ENCODE results near the gene IL2RG. TPM values are rescaled to one million over a fixed set of nuclear protein-coding genes. Genes with fewer than 3 reads are reported as not detected.

The IL2RG gene
- total RNA-seq, 4 donors from 2014 or later = 18.2 to 222 (median 62.2) TPM

GRCh38 chrX:71154196-71154595 is 42.8 kb upstream of the IL2RG start:
- H3K27me3 ChIP-seq = no peaks in the 10 kb centered on the region
- H3K9me3 ChIP-seq = no peaks in the 10 kb centered on the region
- H3K4me3 ChIP-seq = no peak overlapping the region
- H3K4me1 ChIP-seq = no peaks in the 10 kb centered on the region
- no peak for DNase-seq
- H3K36me3 ChIP-seq = no peaks in the 10 kb centered on the region
- no peak overlapping the region for H3K27ac ChIP-seq
- TF ChIP-seq POLR2A (IDR thresholded peaks at IDR 0.05) = no peak
- no peak for TF ChIP-seq CTCF (IDR thresholded peaks at IDR 0.05)

GRCh38 chrX:71151366-71151765 is 40.0 kb upstream of the IL2RG start:
- Histone ChIP-seq H3K4me3 (no peak overlapping the region), H3K36me3 (no peaks in the 10 kb centered on the region), H3K27me3 (no peaks in the 10 kb centered on the region), H3K4me1 (no peaks in the 10 kb centered on the region), H3K9me3 (no peaks in the 10 kb centered on the region), H3K27ac (no peak overlapping the region)
- TF ChIP-seq POLR2A (IDR thresholded peaks at IDR 0.05) = no peak
- no peak for TF ChIP-seq CTCF (IDR thresholded peaks at IDR 0.05)
- no peak for DNase-seq

- Histone ChIP-seq H3K4me3 (no peak overlapping the region), H3K9me3 (no peaks in the 10 kb centered on the region), H3K27me3 (no peaks in the 10 kb centered on the region), H3K36me3 (no peaks in the 10 kb centered on the region), H3K4me1 (no peaks in the 10 kb centered on the region), H3K27ac (no peak overlapping the region)
- DNase-seq = no peak
- TF ChIP-seq CTCF (IDR thresholded peaks at IDR 0.05) (no peak), POLR2A (IDR thresholded peaks at IDR 0.05) (no peak)
These were observed 36.9 kb upstream of the IL2RG start for GRCh38 chrX:71148278-71148663.

- Histone ChIP-seq H3K27me3 (no peaks in the 10 kb centered on the region), H3K4me1 (no peaks in the 10 kb centered on the region), H3K27ac (no peak overlapping the region), H3K4me3 (no peak overlapping the region), H3K9me3 (no peaks in the 10 kb centered on the region), H3K36me3 (no peaks in the 10 kb centered on the region)
- TF ChIP-seq POLR2A (IDR thresholded peaks at IDR 0.05) = no peak
- TF ChIP-seq CTCF (IDR thresholded peaks at IDR 0.05) = no peak
- DNase-seq = no peak
These were observed 36.3 kb upstream of the IL2RG start for GRCh38 chrX:71147496-71148277.

- Histone ChIP-seq H3K4me3 (peak within 1 kb of the TSS in 3 of 4 donors; percentile 9 to 22 (median 14)), H3K36me3 (peaks cover 0 to 15% (median 0%) of the 10 kb centered on the region in 3 donors), H3K27me3 (no peaks in the 10 kb centered on the region), H3K9me3 (no peaks in the 10 kb centered on the region), H3K27ac (no peak within 1 kb of the TSS), H3K4me1 (no peaks in the 10 kb centered on the region)
- TF ChIP-seq CTCF (IDR thresholded peaks at IDR 0.05) = no peak
- no peak for TF ChIP-seq POLR2A (IDR thresholded peaks at IDR 0.05)
- no peak for DNase-seq
These were observed 33.3 kb upstream of the IL2RG start, which contains the start of gene NLGN3 for GRCh38 chrX:71144651-71145050. TSS of gene NLGN3 (plus strand) at chrX:71144841. CDS start at chrX:71147750, 2,909 bp downstream.

All from Peyer's patch (tissue), 4 donors.